ENCODE measurements around the gene GRIK4.

The GRIK4 gene

DNA sequence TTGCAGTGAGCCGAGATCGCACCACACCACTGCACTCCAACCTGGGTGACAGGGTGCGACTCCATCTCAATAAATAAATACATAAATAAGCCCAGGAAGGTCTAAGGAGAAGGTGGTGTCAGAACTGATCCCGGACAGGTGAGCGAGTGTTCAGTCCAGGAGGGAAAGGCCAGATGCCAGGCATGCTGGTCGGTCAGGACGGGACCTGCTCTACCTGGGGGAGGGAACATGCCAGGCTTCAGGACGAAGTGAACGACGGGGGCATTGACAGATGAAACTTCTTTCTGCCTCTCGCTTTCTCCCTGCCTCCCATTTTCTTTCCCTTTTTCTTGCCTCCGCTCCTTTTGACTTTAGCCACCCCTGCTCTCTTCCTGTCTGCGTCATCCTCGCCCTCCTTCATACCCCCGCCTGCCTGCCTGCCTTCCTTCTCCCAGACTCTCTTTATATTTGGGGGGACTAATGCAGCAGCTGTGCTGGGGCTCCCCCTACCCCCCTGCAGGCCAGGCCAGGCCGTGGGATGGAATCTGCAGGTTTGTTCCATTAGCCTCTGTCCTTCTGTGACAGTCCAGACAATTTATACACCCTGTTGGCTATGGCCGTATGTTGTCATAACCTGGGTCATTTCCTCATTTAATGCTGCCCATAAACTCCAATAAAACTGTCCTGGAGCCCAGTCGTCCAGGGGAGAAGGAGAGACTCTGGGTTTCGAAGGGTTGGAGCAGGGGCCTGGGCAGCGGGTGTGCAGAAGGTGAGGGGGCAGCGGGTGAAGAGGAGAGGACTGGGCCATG, 303.2 kb downstream of the GRIK4 start:
- DNase-seq (ENCODE audit: low read depth) = no peak

DNA sequence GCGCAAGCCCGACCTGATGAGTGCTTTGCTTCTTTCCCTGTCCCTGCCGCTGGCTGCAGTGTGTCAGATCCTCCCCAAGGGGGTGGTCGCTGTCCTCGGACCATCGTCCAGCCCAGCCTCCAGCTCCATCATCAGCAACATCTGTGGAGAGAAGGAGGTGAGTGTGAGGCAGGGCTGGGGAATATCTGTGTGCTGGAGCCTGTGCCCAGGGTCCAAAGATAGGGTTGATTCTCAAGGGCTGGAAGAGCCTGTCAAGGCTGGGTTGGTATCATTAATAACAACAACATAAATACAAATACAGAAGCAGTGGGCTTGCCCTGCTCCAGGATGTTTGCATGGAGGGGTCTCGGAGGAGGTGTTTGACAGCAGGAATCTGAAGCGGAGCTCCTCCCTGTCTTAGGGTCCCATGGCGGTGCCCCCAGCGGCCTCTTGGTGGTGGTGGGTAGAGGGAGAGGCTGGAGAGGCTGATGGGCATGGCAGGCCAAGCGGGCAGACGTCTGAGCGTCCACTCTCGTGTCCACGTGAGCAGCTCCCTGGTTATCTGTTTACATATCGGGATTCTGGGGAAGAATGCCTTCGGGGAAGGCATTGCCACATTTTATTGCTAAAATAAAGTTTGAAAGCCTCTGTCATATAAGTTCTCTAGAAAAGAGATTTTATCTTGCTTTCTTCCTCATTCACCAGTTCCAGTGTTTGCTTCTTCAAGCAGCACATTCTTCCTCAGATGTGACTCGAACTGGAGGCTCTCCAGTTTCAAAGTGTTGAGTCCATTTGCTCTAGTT, 304.0 kb downstream of the GRIK4 start:
- DNase-seq (ENCODE audit: low read depth) = no peak

DNA sequence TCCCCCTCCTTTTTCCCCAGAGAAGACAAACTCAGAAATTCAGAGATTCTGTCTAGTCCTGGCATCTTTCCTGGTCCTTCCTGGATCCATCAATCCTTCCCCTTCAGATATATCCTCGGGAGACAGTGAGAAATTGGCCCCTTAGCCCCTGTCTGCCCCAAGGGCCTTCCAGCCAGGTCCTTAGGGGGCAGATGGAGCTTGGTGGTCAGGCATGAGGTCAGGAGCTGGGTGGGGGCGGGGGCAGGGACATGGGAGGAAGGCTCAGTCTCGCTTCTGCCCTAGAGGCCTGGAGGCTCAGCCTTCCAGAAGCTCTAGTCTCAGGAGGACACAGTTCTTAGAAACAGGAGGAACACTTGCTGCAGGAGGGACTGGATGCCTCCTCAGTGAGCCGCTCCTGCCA, 304.6 kb downstream of the GRIK4 start:
- DNase-seq (ENCODE audit: low read depth) = no peak

DNA sequence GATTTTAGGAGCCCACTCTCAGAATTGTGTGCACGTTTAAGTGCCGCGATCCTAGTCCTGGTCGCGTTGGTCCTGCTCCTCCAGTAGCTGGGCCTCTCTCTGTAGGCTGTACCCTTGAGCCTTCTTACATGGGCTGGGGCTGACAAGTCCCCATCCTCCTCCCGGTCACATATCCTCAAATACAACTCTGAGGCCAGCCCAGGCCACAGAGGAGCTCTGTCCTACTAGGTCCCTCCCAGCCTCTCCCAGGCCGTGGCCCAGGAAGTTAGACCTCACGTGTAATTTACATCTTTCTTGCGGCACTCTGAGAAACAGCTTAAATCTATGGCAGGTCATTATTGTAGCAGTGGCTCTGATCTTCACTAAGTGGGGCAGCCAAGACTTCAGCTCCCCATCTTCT, 305.2 kb downstream of the GRIK4 start:
- no peak for DNase-seq (ENCODE audit: low read depth)

GRCh38 chr11:120817158-120817557, 305.6 kb downstream of the GRIK4 start:
- DNase-seq (ENCODE audit: low read depth) = no peak

DNA sequence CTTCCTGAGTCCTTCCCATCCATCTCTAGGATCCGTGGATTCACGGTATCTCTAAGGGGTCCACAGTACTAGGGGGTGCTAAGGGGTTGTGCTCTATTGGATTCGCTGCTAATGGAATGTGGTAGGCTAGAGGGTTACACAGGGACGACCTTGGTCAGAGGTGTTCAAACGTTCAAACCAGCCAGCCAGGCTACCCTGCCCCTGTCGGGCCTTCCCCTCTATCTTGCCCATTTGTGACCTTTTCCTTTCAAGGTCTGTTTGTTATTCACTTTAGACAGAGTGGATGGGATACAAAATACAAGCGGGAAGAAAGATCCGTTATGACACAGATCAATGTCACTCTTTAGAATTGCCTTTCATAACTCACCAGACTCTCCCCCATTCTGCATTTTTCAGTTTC, 306.5 kb downstream of the GRIK4 start:
- DNase-seq (ENCODE audit: low read depth) = no peak

GRCh38 chr11:120819003-120819402, 307.5 kb downstream of the GRIK4 start:
- no peak for DNase-seq (ENCODE audit: low read depth)

- DNase-seq (ENCODE audit: low read depth) = no peak
Measured at GRCh38 chr11:120819437-120820365, 308.2 kb downstream of the GRIK4 start.

DNA sequence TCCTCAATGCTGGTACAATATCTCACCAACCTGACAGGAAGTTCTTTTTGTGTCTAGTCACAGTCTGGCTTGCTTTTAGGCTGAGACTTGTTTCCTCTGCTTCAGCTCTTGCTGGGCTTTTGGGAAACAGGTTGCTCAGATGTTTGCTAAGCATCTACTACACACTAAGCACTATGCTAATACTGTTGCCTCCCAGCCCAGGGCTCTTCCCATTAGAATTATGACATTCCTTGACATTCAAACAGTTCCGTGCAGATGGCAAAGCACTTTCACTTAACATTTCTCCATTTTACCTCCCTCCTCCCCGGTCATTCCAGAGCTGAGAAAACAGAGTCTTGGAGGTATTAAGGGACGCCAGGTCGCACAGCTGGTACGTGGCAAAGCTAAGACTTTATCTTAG, 311.6 kb downstream of the GRIK4 start:
- DNase-seq (ENCODE audit: low read depth) = no peak

DNA sequence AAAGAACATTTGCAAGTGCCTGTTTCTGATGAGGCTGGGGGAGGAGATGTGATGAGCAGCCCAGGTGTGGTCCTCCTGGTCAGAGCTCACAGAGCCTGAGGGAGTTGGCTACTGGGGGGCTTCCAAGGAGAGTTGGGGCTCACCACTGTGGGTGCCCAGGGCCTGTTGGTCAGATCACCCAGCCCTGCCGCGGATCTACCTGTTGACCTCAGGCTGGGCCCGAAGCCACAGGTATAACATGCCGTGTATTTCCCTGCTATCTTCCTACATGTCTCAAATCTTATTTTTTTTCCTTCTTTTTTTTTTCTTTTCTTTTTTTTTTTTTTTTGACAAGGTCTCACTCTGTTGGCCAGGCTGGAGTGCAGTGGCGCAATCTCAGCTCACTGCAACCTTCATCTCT, 312.7 kb downstream of the GRIK4 start:
- DNase-seq (ENCODE audit: low read depth) = no peak

- no peak for DNase-seq (ENCODE audit: low read depth)
Measured at GRCh38 chr11:120827198-120827597, 315.6 kb downstream of the GRIK4 start.

- DNase-seq (ENCODE audit: low read depth) = no peak
Measured at GRCh38 chr11:120827820-120828219, 316.3 kb downstream of the GRIK4 start.

DNA sequence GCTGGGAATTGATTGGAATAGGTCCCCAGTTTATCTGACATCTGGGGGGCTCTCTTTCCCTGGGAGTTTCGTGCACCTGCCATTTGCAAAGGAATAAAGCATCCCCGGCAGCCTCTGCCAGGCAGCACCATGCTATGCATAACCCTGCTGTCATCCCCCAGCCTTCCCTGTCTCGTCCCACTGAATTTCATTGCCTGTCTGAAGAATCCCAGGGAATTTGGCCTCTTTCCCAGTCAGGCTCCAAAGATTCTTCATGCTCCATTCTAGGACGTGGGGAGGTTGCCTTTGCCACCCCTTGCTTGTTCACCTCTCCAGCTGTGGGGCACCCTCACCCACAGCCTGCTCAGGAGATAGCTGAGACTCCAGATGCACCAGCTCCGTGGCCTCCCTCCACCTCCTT, 317.3 kb downstream of the GRIK4 start:
- no peak for DNase-seq (ENCODE audit: low read depth)

GRCh38 chr11:120830085-120830620, 318.6 kb downstream of the GRIK4 start:
- no peak for DNase-seq (ENCODE audit: low read depth)

GRCh38 chr11:120832481-120833238, 321.1 kb downstream of the GRIK4 start:
- DNase-seq (ENCODE audit: low read depth) = no peak

DNA sequence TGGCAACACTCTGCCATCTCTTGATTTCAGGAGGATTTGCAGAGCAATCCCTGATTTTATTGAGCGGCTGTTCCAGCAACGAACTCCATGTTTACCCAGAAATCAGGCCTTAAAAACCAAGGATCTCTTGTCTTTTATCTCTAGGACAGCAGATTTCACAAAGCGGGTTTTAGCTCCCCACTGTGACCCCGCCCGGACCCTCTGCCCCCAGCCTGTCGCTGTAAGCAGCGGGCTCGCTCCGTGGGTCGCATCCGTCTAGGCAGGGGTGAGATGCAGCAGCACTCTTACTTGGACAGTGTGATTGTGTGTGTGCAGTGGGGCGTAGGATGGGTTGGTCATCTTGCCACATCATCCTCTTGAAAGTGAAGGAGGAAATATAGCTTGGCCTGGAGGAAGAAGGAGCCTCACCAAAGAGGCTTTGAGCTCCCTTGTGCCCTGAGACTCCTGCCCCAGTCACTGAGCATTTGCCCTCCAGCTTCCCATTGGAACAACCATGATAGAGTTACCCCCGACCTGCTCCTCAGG, 323.2 kb downstream of the GRIK4 start:
- DNase-seq (ENCODE audit: low read depth) = no peak

- no peak for DNase-seq (ENCODE audit: low read depth)
Measured at GRCh38 chr11:120835601-120836228, 324.2 kb downstream of the GRIK4 start.

DNA sequence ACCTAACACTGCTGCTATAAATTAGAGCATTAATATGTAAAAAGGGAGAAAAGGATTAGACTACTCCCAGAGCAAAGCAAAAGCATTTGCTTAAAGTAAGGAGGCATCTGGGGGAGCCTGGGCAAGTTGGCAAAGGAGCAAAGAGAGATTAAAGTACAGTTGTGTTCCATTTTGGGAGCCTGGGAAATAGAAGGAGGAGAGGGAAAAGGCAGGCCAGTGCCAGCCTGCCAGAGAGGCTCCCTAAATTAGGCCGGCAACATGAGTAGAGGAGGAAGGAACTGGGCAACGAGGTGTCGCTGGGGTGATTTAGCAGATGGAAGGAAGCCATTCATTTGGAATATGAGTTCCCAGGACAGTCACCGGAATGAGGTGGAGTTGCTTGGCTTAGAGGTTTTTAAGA, 326.1 kb downstream of the GRIK4 start:
- no peak for DNase-seq (ENCODE audit: low read depth)

- DNase-seq (ENCODE audit: low read depth) = no peak
Measured at GRCh38 chr11:120839201-120839600, 327.7 kb downstream of the GRIK4 start.

GRCh38 chr11:120839846-120840402, 328.4 kb downstream of the GRIK4 start:
- no peak for DNase-seq (ENCODE audit: low read depth)

All from stimulated activated CD8-positive, alpha-beta memory T cell treated with anti-CD3 and anti-CD28 coated beads, Interleukin-15, amount 100 ng/mL, for 1 hour (primary cell).